ENCODE results near the gene OGFOD3.

The OGFOD3 gene

GRCh38 chr17:82399041-82399441, 19.3 kb downstream of the OGFOD3 start:
- Histone ChIP-seq H3K27ac (ENCODE audit: low read length) (no peak overlapping the region), H3K36me3 (ENCODE audit: insufficient read depth, low read depth, low read length) (no peaks in the 10 kb centered on the region), H3K4me1 (ENCODE audit: insufficient read depth, low read length) (no peaks in the 10 kb centered on the region), H3K9me3 (ENCODE audit: insufficient read depth, low read depth, low read length) (no peaks in the 10 kb centered on the region), H3K9ac (ENCODE audit: low read depth, low read length) (no peak overlapping the region), H3K27me3 (ENCODE audit: insufficient read depth, low read length) (no peaks in the 10 kb centered on the region), H3K4me3 (ENCODE audit: low read length) (no peak overlapping the region)

DNA sequence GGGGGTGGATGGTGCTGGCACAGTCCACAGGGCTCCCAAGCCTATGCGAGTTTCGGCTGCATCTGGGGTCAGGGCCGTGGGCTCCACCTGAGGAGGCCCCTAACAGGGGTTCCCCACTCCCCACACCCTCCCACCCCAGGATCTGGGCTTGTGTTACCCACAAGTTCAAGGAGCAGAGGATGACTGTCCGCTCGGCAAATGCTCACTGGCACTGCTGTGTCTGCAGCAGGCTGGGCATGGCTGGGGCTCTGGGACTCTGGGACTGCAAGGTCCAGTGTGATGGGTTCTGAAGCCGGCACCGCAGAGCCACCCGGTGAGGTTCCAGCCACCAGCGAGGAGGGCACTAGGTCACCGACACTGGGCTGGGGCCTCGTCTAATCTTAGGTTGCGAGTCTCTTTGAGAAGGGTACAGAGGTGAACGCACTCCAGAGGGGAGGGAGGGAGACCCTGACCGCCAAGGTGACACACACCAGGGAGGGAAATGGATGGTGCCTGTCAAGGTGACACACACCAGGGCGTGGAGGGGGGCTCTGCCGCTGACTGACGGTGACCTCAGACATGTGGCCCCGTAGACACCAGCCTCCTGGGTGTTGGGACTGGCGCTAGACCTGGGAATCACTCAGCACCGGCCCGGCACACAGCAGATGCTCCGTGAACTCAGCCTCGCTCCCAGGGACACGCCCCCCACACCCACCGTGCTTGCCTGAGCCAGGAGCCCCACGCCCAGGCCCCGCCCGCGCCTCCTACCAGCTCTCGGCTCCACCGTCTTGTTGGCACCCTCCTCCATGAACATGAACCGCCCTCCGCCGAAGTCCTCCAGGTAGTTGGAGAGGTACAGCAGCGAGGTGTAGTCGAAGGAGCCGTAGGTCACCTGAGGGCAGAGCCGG, 20.7 kb downstream of the OGFOD3 start:
- H3K9me3 ChIP-seq (ENCODE audit: insufficient read depth, low read depth, low read length): no peaks in the 10 kb centered on the region
- H3K9ac ChIP-seq (ENCODE audit: low read depth, low read length): no peak overlapping the region
- no peaks in the 10 kb centered on the region for H3K27me3 ChIP-seq (ENCODE audit: insufficient read depth, low read length)
- H3K4me3 ChIP-seq (ENCODE audit: low read length): no peak overlapping the region
- no peaks in the 10 kb centered on the region; the same call in none of the 2 replicates for H3K36me3 ChIP-seq (ENCODE audit: insufficient read depth, low read depth, low read length)
- no peak overlapping the region for H3K27ac ChIP-seq (ENCODE audit: low read length)
- H3K4me1 ChIP-seq (ENCODE audit: insufficient read depth, low read length): no peaks in the 10 kb centered on the region

GRCh38 chr17:82396601-82397435, 21.6 kb downstream of the OGFOD3 start:
- H3K9ac ChIP-seq (ENCODE audit: low read depth, low read length): no peak overlapping the region
- H3K36me3 ChIP-seq (ENCODE audit: insufficient read depth, low read depth, low read length): no peaks in the 10 kb centered on the region; the same call in none of the 2 replicates
- H3K27ac ChIP-seq (ENCODE audit: low read length): no peak overlapping the region
- no peaks in the 10 kb centered on the region for H3K9me3 ChIP-seq (ENCODE audit: insufficient read depth, low read depth, low read length)
- H3K4me3 ChIP-seq (ENCODE audit: low read length): no peak overlapping the region
- no peaks in the 10 kb centered on the region for H3K4me1 ChIP-seq (ENCODE audit: insufficient read depth, low read length)
- no peaks in the 10 kb centered on the region for H3K27me3 ChIP-seq (ENCODE audit: insufficient read depth, low read length)

DNA sequence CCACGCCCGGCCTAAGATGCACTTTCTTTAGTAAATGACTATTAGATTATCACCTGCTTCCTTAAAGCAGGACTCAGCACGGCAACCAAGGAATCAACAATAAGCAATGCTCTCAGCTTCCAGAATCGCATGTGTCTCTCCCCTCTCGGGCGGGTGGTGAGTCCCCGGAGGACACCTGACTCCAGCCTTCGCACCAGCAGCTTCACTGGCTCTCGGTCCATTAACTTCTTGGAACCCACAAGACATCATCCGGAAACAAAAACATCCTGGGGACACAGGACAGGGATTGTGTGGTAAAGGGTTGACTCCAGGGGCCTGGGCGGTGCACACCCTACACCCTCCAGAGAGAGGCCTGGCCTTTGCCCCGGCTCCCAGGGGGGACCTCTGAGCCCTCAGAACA, 24.1 kb downstream of the OGFOD3 start:
- no peaks in the 10 kb centered on the region for H3K27me3 ChIP-seq (ENCODE audit: insufficient read depth, low read length)
- H3K9ac ChIP-seq (ENCODE audit: low read depth, low read length): no peak overlapping the region
- H3K4me3 ChIP-seq (ENCODE audit: low read length): no peak overlapping the region
- no peak overlapping the region for H3K27ac ChIP-seq (ENCODE audit: low read length)
- no peaks in the 10 kb centered on the region; the same call in none of the 2 replicates for H3K36me3 ChIP-seq (ENCODE audit: insufficient read depth, low read depth, low read length)
- H3K9me3 ChIP-seq (ENCODE audit: insufficient read depth, low read depth, low read length): no peaks in the 10 kb centered on the region
- no peaks in the 10 kb centered on the region for H3K4me1 ChIP-seq (ENCODE audit: insufficient read depth, low read length)

DNA sequence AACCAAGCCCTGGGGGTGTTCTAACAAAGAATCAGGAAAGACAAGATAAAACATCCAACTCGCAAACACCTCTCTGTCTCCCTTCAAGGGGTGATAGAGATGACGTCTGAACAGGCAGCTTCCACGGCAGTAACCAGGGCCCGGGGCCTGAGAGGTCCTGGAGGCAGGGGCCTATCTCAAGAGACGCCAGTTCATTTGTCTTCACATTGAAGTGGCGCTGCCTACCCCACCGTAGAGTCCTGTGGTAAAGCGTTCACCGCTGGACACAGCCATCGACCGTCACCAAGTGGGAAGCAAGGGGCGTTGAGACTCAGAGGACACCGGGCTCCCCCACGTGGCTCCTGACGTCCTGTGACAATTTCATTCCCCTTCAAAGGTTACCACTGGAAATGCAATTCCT, 25.4 kb downstream of the OGFOD3 start:
- H3K9ac ChIP-seq (ENCODE audit: low read depth, low read length): no peak overlapping the region
- no peaks in the 10 kb centered on the region for H3K9me3 ChIP-seq (ENCODE audit: insufficient read depth, low read depth, low read length)
- H3K27ac ChIP-seq (ENCODE audit: low read length): no peak overlapping the region
- no peaks in the 10 kb centered on the region for H3K27me3 ChIP-seq (ENCODE audit: insufficient read depth, low read length)
- no peaks in the 10 kb centered on the region for H3K4me1 ChIP-seq (ENCODE audit: insufficient read depth, low read length)
- H3K36me3 ChIP-seq (ENCODE audit: insufficient read depth, low read depth, low read length): no peaks in the 10 kb centered on the region; the same call in none of the 2 replicates
- H3K4me3 ChIP-seq (ENCODE audit: low read length): no peak overlapping the region

DNA sequence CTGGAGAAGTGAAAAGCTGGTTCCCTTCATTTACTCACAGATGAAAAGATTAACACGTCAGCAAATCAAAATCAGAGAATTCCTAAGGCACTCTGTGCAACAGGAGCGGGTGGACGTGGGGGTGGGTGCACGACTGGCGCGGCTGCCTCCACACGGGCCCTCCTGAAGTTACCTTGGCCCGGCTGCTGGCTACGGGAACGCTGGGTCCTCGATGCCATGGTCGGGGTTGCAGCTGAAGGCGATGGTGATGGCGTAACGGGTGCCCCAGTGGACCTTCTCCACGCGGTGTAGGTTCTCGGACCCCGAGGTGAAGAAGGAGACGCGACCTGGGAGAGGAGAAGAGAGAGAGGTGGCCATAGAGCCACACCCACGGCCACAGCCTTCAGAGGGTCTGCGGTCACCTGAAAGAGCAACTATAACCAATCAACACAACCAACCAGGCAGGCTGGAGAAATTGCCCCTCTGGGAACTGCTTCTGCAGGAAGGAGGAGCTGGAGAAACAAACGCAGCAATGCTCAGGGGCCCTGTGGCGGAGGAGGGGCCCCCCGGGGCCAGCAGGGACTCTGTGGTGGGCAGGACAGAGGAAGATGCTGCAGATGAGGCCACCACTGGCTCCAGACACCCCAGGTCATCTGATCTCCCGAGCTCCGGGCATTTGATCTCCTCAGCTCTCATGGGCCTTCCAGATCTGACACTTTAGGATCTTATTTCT, 26.0 kb downstream of the OGFOD3 start:
- no peak overlapping the region for H3K9ac ChIP-seq (ENCODE audit: low read depth, low read length)
- H3K4me3 ChIP-seq (ENCODE audit: low read length): no peak overlapping the region
- H3K9me3 ChIP-seq (ENCODE audit: insufficient read depth, low read depth, low read length): no peaks in the 10 kb centered on the region
- H3K27ac ChIP-seq (ENCODE audit: low read length): no peak overlapping the region
- H3K36me3 ChIP-seq (ENCODE audit: insufficient read depth, low read depth, low read length): no peaks in the 10 kb centered on the region; the same call in none of the 2 replicates
- no peaks in the 10 kb centered on the region for H3K27me3 ChIP-seq (ENCODE audit: insufficient read depth, low read length)
- H3K4me1 ChIP-seq (ENCODE audit: insufficient read depth, low read length): no peaks in the 10 kb centered on the region

DNA sequence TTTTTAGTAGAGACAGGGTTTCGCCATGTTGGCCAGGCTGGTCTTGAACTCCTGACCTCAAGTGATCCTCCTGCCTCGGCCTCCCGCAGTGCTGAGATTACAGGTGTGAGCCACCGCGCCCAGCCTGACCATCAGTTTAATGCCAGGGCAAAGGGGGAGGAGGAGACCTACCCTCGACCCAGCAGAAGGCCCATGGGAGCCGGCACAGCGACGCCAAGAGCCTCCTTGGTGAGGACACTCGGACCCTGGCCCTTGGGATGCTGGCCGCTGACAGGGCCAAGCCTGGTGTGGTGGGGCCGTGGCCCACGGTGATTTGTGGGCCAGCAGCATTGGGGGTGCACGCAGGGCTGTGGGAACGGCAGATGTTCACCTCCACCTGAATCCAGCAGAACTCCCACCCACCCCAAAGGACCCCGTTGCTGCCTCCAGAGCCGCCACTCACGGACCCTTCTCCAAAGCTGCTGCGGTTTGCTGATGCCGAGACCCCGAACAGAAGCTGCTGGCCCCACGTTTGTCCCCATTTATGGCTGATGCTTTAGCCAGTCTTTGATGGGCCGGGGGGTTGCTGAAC, 26.8 kb downstream of the OGFOD3 start:
- Histone ChIP-seq H3K36me3 (ENCODE audit: insufficient read depth, low read depth, low read length) (no peaks in the 10 kb centered on the region; the same call in none of the 2 replicates), H3K9ac (ENCODE audit: low read depth, low read length) (no peak overlapping the region), H3K9me3 (ENCODE audit: insufficient read depth, low read depth, low read length) (no peaks in the 10 kb centered on the region), H3K4me3 (ENCODE audit: low read length) (no peak overlapping the region), H3K27me3 (ENCODE audit: insufficient read depth, low read length) (no peaks in the 10 kb centered on the region), H3K4me1 (ENCODE audit: insufficient read depth, low read length) (no peaks in the 10 kb centered on the region), H3K27ac (ENCODE audit: low read length) (no peak overlapping the region)

DNA sequence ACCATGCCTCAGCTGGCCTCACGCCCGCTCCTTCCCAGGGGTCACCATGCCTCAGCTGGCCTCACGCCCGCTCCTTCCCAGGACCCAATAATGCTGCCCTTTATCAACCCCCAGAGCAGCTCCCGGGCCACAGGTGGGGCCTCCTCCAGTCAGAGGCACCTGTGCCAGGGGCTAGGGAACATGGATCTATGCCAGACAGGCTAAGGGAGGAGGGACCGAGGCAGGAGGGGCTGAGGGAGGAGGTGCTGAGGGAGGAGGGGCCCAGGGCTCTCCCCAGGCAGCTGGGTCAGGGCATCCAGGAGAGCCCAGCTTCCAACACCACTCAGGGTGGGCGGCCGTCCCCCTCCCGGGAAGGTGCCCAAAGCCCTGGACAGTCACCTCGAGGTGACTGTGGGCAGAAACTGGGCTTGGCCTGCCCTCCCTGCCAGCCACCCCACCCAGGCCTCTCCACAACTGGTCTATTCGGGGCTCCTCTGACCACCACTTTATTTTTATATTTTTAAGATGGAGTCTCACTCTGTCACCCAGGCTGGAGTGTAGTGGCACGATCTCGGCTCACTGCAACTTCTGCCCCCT, 27.4 kb downstream of the OGFOD3 start:
- no peak overlapping the region for H3K27ac ChIP-seq (ENCODE audit: low read length)
- no peaks in the 10 kb centered on the region for H3K4me1 ChIP-seq (ENCODE audit: insufficient read depth, low read length)
- H3K4me3 ChIP-seq (ENCODE audit: low read length): no peak overlapping the region
- no peaks in the 10 kb centered on the region for H3K27me3 ChIP-seq (ENCODE audit: insufficient read depth, low read length)
- H3K9me3 ChIP-seq (ENCODE audit: insufficient read depth, low read depth, low read length): no peaks in the 10 kb centered on the region
- no peaks in the 10 kb centered on the region; the same call in none of the 2 replicates for H3K36me3 ChIP-seq (ENCODE audit: insufficient read depth, low read depth, low read length)
- H3K9ac ChIP-seq (ENCODE audit: low read depth, low read length): no peak overlapping the region

GRCh38 chr17:82390015-82390859, 28.1 kb downstream of the OGFOD3 start:
- Histone ChIP-seq H3K9ac (ENCODE audit: low read depth, low read length) (no peak overlapping the region), H3K27me3 (ENCODE audit: insufficient read depth, low read length) (no peaks in the 10 kb centered on the region), H3K4me3 (ENCODE audit: low read length) (no peak overlapping the region), H3K36me3 (ENCODE audit: insufficient read depth, low read depth, low read length) (no peaks in the 10 kb centered on the region; the same call in none of the 2 replicates), H3K27ac (ENCODE audit: low read length) (no peak overlapping the region), H3K9me3 (ENCODE audit: insufficient read depth, low read depth, low read length) (no peaks in the 10 kb centered on the region), H3K4me1 (ENCODE audit: insufficient read depth, low read length) (no peaks in the 10 kb centered on the region)

DNA sequence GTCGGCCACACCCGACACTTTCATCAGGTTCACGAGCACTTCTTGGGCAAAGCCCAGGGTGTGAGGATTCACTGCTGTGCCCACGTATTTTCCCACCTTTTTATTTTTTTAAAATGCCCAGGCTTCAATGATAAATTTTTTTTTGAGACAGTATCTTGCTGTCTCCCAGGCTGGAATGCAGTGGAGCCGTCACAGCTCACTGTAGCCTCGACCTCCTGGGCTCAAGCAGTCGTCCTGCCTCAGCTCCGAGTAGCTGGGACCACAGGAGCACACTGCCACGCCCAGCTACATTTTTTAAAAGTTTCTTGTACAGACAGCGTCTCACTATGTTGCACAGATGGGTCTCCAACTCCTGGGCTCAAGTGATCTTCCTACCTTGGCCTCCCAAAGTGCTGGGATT, 29.0 kb downstream of the OGFOD3 start:
- Histone ChIP-seq H3K36me3 (ENCODE audit: insufficient read depth, low read depth, low read length) (no peaks in the 10 kb centered on the region; the same call in none of the 2 replicates), H3K9ac (ENCODE audit: low read depth, low read length) (no peak overlapping the region), H3K27me3 (ENCODE audit: insufficient read depth, low read length) (no peaks in the 10 kb centered on the region), H3K4me1 (ENCODE audit: insufficient read depth, low read length) (peaks cover 4% of the 10 kb centered on the region; the same call in 1 of the 2 replicates), H3K4me3 (ENCODE audit: low read length) (no peak overlapping the region), H3K9me3 (ENCODE audit: insufficient read depth, low read depth, low read length) (no peaks in the 10 kb centered on the region), H3K27ac (ENCODE audit: low read length) (no peak overlapping the region)
